Activated B cell treated with CpG ODN at 0.5 μM for 24 hours (primary cell): Measurements from ENCODE around the gene MINDY3. TPM values are rescaled to one million over a fixed set of nuclear protein-coding genes. Genes with fewer than 3 reads are reported as not detected.
"Not testable (repeated sequence)": the region's sequence is repeated elsewhere in the genome, so short reads cannot be mapped to it uniquely, and the experiment has no call there.

Source experiments
- ATAC-seq: fragments of 200-7000 bp; cut with Tn5 transposase; one replicate; pipeline ENCODE4 v1.10.0; 2021; ENCODE audit warnings: low read depth, mild to moderate bottlenecking, moderate library complexity
- CTCF ChIA-PET: fragments of 350-600 bp; sonication (Branson Sonifier 250); formaldehyde crosslinking; loops from one replicate; lab custom pipeline; 2021; ENCODE audit warnings: antibody characterized with exemption; lab: Charles Lee
- POLR2A ChIA-PET: fragments of 350-600 bp; sonication (Branson Sonifier 250); formaldehyde crosslinking; loops from one replicate; lab custom pipeline; 2021; ENCODE audit warnings: antibody characterized with exemption; lab: Charles Lee
- DNase-seq: peaks from one replicate; pipeline ENCODE4 v3.0.0; 2022
- H3K27ac Mint-ChIP-seq: one replicate; pipeline ENCODE4 v1.8.0; 2020; ENCODE audit warnings: mixed read lengths
- H3K27me3 Mint-ChIP-seq: one replicate; pipeline ENCODE4 v1.8.0; 2021; ENCODE audit warnings: mixed read lengths
- H3K36me3 Mint-ChIP-seq: one replicate; pipeline ENCODE4 v1.8.0; 2021; ENCODE audit warnings: low read depth, mixed read lengths
- H3K4me1 Mint-ChIP-seq: one replicate; pipeline ENCODE4 v1.8.0; 2021; ENCODE audit warnings: mixed read lengths
- H3K4me3 Mint-ChIP-seq: one replicate; pipeline ENCODE4 v1.8.0; 2020; ENCODE audit warnings: mild to moderate bottlenecking, mixed read lengths
- H3K9me3 Mint-ChIP-seq: one replicate; pipeline ENCODE4 v1.8.0; 2020; ENCODE audit warnings: mixed read lengths
- intact Hi-C: fragments of 100-400 bp; cut with micrococcal nuclease; formaldehyde crosslinking; loops from one replicate; pipeline ENCODE4 v1.15.1; 2024
- total RNA-seq: library from RNA; stranded (reverse); gene quantifications from 2 replicates; pipeline ENCODE4 v1.2.3, GENCODE V29; 2022
- TF ChIP-seq, protein P1 (sequence below): fragments of 200-600 bp; IDR thresholded peaks from one replicate; pipeline ENCODE4 v1.8.0; 2022; ENCODE audit warnings: antibody characterized with exemption, mild to moderate bottlenecking

The MINDY3 gene
- total RNA-seq, 1 donor from 2014 or later = 23.4 TPM

DNA sequence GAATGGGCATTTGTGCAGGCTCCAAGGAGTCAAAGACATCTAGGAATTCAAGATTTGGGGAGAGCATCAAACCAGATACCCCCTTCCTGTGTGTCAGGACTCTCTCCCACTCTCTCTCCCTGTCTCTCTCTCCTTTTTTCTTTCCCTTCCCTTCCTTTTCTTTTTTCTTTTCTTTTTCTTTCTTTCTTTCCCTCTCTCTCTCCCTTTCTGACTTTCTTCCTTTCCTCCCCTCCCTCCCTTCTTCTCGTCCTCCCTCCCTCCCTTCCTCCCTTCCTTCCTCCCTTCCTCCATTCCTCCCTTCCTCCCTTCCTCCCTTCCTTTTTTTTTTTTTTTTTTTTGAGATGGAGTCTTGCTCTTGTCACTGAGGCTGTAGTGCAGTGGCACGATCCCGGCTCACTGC is 24.1 kb upstream of the MINDY3 start:
- ChIA-PET CTCF (no interaction called here), POLR2A (no interaction called here)
- H3K4me1 Mint-ChIP-seq = no peaks in the 10 kb centered on the region
- ATAC-seq = no peak
- no peaks in the 10 kb centered on the region for H3K36me3 Mint-ChIP-seq
- H3K4me3 Mint-ChIP-seq = no peak overlapping the region
- peaks cover 35% of the 10 kb centered on the region for H3K27me3 Mint-ChIP-seq
- H3K9me3 Mint-ChIP-seq = no peaks in the 10 kb centered on the region
- no peak overlapping the region for H3K27ac Mint-ChIP-seq
- no peak for DNase-seq
- TF ChIP-seq, protein P1, sequence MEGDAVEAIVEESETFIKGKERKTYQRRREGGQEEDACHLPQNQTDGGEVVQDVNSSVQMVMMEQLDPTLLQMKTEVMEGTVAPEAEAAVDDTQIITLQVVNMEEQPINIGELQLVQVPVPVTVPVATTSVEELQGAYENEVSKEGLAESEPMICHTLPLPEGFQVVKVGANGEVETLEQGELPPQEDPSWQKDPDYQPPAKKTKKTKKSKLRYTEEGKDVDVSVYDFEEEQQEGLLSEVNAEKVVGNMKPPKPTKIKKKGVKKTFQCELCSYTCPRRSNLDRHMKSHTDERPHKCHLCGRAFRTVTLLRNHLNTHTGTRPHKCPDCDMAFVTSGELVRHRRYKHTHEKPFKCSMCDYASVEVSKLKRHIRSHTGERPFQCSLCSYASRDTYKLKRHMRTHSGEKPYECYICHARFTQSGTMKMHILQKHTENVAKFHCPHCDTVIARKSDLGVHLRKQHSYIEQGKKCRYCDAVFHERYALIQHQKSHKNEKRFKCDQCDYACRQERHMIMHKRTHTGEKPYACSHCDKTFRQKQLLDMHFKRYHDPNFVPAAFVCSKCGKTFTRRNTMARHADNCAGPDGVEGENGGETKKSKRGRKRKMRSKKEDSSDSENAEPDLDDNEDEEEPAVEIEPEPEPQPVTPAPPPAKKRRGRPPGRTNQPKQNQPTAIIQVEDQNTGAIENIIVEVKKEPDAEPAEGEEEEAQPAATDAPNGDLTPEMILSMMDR = no peak
- intact Hi-C loops = no loop called here

DNA sequence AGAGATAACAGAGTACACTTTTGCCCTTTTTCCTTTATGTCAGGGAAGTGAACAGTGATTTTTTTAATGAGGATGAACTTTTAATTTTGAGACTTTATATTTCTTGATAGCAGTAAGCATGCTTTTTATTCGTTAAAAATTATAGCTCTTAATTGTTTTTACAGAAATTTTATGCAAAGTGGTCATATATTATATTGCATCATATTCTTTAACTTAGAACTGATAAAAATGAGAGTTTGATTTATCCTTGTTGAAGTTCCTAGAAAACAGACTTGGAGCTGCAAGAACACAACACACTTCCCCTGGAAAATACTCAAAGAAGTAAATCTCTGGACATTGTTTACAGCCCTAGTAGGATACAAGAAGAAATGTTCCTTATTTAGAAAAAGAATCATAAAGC is 21.2 kb upstream of the MINDY3 start:
- no peak overlapping the region for H3K4me3 Mint-ChIP-seq
- no peak for DNase-seq
- no peaks in the 10 kb centered on the region for H3K36me3 Mint-ChIP-seq
- peaks cover 40% of the 10 kb centered on the region for H3K27me3 Mint-ChIP-seq
- CTCF ChIA-PET = no interaction called here
- intact Hi-C loops = no loop called here
- H3K9me3 Mint-ChIP-seq = no peaks in the 10 kb centered on the region
- POLR2A ChIA-PET = no interaction called here
- TF ChIP-seq, protein P1 = no peak
- H3K4me1 Mint-ChIP-seq = no peaks in the 10 kb centered on the region
- no peak overlapping the region for H3K27ac Mint-ChIP-seq
- no peak for ATAC-seq

DNA sequence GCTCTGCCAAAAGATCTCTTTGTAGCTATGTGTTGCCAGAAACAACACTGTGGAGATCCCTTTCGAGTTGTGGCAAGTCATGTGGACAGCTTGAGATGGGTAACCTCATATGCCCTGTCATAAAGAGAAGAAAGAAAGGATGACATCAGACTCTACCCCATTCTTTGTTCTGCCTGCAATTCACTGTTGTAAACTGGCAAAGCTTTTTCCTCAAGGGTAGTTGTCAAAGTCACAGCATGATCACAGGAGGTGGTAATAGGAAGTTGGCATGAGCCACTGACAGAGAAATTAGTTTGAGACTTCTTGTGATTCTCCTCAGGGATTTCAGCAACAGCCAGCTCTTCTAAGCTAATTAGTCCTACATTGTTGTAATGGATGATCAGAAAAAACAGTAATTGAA is 19.4 kb upstream of the MINDY3 start:
- ChIA-PET CTCF (interaction anchor here (0.7 kb wide), 1 partner anchor 898 kb away, joined by 3 read pairs; no protein-coding TSS in a partner anchor), POLR2A (no interaction called here)
- no peaks in the 10 kb centered on the region for H3K4me1 Mint-ChIP-seq
- no peak overlapping the region for H3K4me3 Mint-ChIP-seq
- H3K27me3 Mint-ChIP-seq = peaks cover 41% of the 10 kb centered on the region
- TF ChIP-seq, protein P1 = no peak
- ATAC-seq (no peak), DNase-seq (no peak)
- H3K36me3 Mint-ChIP-seq = no peaks in the 10 kb centered on the region
- intact Hi-C loops = loop anchor here (1.0 to 10.0 kb wide), 3 partner anchors 898 to 1375 kb away; no protein-coding TSS in a partner anchor
- no peaks in the 10 kb centered on the region for H3K9me3 Mint-ChIP-seq
- H3K27ac Mint-ChIP-seq = no peak overlapping the region

DNA sequence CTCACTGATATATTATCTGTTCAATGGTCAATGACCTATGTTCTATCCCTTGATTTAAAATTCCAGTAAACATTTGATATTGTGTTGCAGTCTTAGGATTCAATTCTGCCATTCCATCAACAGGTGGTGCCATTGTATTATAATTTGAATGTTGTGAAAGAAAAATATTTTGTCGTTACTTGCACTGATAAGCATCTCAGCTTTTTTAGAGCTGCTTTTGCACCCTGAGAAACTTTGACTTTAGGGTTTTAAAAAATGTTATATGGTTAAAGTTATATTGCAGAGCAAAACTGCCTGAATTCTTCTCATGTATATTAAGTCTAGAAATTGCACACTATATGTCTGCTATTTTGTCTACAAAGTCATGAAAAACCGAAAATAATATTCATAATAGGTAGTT is 18.8 kb upstream of the MINDY3 start:
- intact Hi-C loops = loop anchor here (1.0 to 10.0 kb wide), 3 partner anchors 898 to 1376 kb away; no protein-coding TSS in a partner anchor
- Mint-ChIP-seq H3K36me3 (no peaks in the 10 kb centered on the region), H3K27ac (no peak overlapping the region), H3K9me3 (peaks cover 2% of the 10 kb centered on the region), H3K27me3 (peaks cover 45% of the 10 kb centered on the region), H3K4me1 (no peaks in the 10 kb centered on the region), H3K4me3 (no peak overlapping the region)
- ChIA-PET CTCF (interaction anchor here (0.7 kb wide), 1 partner anchor 898 kb away, joined by 3 read pairs; no protein-coding TSS in a partner anchor), POLR2A (no interaction called here)
- ATAC-seq = no peak
- TF ChIP-seq, protein P1 = no peak
- no peak for DNase-seq

DNA sequence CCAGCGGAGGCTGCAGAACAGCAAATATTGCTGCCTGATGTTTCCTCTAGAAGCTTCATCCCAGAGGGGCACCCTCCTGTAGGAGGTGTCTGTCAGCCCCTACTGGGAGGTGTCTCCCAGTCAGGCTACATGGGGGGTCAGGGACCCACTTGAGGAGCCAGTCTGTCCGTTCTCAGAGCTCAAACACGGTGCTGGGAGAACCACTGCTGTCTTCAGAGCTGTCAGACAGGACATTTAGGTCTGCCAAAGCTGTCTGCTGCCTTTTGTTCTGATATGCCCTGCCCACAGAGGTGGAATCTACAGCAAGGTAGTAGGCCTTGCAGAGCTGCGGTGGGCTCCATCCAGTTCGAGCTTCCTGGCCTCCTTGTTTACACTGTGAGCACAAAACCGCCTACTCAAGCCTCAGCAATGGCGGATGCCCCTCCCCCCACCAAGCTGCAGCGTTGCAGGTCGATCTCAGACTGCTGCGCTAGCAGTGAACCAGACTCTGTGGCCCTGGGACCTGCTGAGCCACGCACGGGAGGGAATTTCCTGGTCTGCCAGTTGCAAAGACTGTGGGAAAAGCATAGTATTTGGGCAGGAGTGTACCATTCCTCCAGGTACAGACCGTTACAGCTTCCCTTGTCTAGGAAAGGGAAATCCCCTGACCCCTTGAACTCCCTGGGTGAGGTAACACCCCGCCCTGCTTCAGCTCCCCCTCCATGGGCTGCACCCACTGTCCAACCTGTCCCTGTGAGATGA is 17.7 kb upstream of the MINDY3 start:
- H3K27me3 Mint-ChIP-seq = peaks cover 53% of the 10 kb centered on the region
- H3K4me1 Mint-ChIP-seq = no peaks in the 10 kb centered on the region
- H3K4me3 Mint-ChIP-seq = no peak overlapping the region
- POLR2A ChIA-PET = interaction anchor here (0.6 kb wide), 1 partner anchor 1077 kb away, joined by 4 read pairs; no protein-coding TSS in a partner anchor
- TF ChIP-seq, protein P1 = no peak
- no peaks in the 10 kb centered on the region for H3K36me3 Mint-ChIP-seq
- ATAC-seq (no peak), DNase-seq (no peak)
- CTCF ChIA-PET = no interaction called here
- H3K27ac Mint-ChIP-seq = no peak overlapping the region
- H3K9me3 Mint-ChIP-seq = peaks cover 3% of the 10 kb centered on the region
- intact Hi-C loops = loop anchor here (10.0 kb wide), 1 partner anchor 1377 kb away; no protein-coding TSS in a partner anchor

DNA sequence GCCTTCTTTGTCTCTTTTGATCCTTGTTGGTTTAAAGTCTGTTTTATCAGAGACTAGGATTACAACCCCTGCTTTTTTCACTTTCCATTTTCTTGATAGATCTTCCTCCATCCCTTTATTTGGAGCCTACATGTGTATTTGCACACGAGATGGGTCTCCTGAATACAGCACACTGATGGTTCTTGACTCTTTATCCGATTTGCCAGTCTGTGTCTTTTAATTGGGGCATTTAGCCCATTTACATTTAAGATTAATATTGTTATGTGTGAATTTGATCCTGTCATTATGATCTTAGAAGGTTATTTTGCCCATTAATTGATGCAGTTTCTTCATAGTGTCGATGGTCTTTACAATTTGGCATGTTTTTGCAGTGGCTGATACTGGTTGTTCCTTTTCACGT is 16.0 kb upstream of the MINDY3 start:
- H3K4me3 Mint-ChIP-seq, H3K36me3 Mint-ChIP-seq, H3K27ac Mint-ChIP-seq, H3K9me3 Mint-ChIP-seq, DNase-seq, ATAC-seq, CTCF ChIA-PET, H3K4me1 Mint-ChIP-seq, POLR2A ChIA-PET: not testable (repeated sequence)
- intact Hi-C loops = loop anchor here (10.0 kb wide), 1 partner anchor 1379 kb away; no protein-coding TSS in a partner anchor
- peaks cover 47% of the 10 kb centered on the region for H3K27me3 Mint-ChIP-seq

DNA sequence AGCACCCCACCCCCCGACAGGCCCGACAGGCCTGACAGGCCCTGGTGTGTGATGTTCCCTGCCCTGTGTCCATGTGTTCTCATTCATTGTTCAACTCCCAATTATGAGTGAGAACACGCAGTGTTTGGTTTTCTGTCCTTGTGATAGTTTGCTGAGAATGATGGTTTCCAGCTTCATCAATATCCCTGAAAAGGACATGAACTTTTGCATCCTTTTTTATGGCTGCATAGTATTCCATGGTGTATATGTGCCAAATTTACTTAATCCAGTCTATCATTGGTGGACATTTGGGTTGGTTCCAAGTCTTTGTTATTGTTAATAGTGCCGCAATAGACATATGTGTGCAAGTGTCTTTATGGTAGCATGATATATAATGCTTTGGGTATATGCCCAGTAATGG is 12.3 kb upstream of the MINDY3 start:
- H3K4me1 Mint-ChIP-seq, POLR2A ChIA-PET, H3K27ac Mint-ChIP-seq, H3K36me3 Mint-ChIP-seq, H3K9me3 Mint-ChIP-seq, DNase-seq, CTCF ChIA-PET, ATAC-seq, H3K4me3 Mint-ChIP-seq: not testable (repeated sequence)
- intact Hi-C loops = loop anchor here (10.0 kb wide), 1 partner anchor 1382 kb away; no protein-coding TSS in a partner anchor
- H3K27me3 Mint-ChIP-seq = peaks cover 51% of the 10 kb centered on the region
